Measurements from ENCODE around the gene NSMCE1. TPM values are rescaled to one million over a fixed set of nuclear protein-coding genes. Genes with fewer than 3 reads are reported as not detected.

Gene NSMCE1
- total RNA-seq, 2 donors from 2014 or later = 37.6 to 58.2 TPM

- H3K9me3 ChIP-seq = no peaks in the 10 kb centered on the region
- no peak overlapping the region for H3K4me3 ChIP-seq
- no peaks in the 10 kb centered on the region for H3K27me3 ChIP-seq
- no peak overlapping the region for H3K9ac ChIP-seq (ENCODE audit: low read depth in 2 of 2, low read length in 2 of 2)
- H3K36me3 ChIP-seq = no peaks in the 10 kb centered on the region
- no peaks in the 10 kb centered on the region for H3K4me1 ChIP-seq
- DNase-seq = no peak
- H3K27ac ChIP-seq = no peak overlapping the region
- TF ChIP-seq, protein P1, sequence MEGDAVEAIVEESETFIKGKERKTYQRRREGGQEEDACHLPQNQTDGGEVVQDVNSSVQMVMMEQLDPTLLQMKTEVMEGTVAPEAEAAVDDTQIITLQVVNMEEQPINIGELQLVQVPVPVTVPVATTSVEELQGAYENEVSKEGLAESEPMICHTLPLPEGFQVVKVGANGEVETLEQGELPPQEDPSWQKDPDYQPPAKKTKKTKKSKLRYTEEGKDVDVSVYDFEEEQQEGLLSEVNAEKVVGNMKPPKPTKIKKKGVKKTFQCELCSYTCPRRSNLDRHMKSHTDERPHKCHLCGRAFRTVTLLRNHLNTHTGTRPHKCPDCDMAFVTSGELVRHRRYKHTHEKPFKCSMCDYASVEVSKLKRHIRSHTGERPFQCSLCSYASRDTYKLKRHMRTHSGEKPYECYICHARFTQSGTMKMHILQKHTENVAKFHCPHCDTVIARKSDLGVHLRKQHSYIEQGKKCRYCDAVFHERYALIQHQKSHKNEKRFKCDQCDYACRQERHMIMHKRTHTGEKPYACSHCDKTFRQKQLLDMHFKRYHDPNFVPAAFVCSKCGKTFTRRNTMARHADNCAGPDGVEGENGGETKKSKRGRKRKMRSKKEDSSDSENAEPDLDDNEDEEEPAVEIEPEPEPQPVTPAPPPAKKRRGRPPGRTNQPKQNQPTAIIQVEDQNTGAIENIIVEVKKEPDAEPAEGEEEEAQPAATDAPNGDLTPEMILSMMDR (IDR thresholded peaks at IDR 0.05) = no peak
- intact Hi-C loops (cut with DNase I) = no loop called here
These were observed 52.2 kb downstream of the NSMCE1 start for GRCh38 chr16:27216297-27216885.

DNA sequence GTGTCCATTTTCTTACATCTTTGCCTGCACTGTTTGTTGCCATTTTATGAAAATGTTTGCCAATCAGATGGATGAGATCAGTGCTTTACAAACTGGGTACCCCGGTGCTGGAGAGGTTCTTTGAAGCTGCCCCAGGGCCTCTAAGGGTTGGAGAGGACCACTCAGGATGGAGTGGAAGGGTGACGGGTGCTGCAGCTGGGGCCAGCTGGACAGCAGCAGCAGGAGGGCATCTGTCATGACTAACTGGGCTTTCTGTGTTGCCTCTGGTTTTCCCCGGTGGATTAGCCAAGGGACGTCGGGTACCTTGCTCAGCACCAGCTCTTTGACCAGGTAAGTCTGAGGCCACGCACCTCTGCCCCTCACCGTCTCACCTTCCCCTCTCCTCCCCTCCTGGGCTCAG lies 52.9 kb downstream of the NSMCE1 start:
- no peaks in the 10 kb centered on the region for H3K4me1 ChIP-seq
- TF ChIP-seq, protein P1 (IDR thresholded peaks at IDR 0.05) = no peak
- H3K9ac ChIP-seq (ENCODE audit: low read depth in 2 of 2, low read length in 2 of 2) = no peak overlapping the region
- no peak for DNase-seq
- intact Hi-C loops (cut with DNase I) = no loop called here
- H3K9me3 ChIP-seq = no peaks in the 10 kb centered on the region
- no peak overlapping the region for H3K27ac ChIP-seq
- no peaks in the 10 kb centered on the region for H3K36me3 ChIP-seq
- no peak overlapping the region for H3K4me3 ChIP-seq
- no peaks in the 10 kb centered on the region for H3K27me3 ChIP-seq

- Histone ChIP-seq H3K27ac (no peak overlapping the region), H3K27me3 (no peaks in the 10 kb centered on the region), H3K4me1 (no peaks in the 10 kb centered on the region), H3K9ac (ENCODE audit: low read depth in 2 of 2, low read length in 2 of 2) (no peak overlapping the region), H3K9me3 (no peaks in the 10 kb centered on the region), H3K36me3 (no peaks in the 10 kb centered on the region), H3K4me3 (no peak overlapping the region)
- TF ChIP-seq, protein P1 (IDR thresholded peaks at IDR 0.05) = no peak
- intact Hi-C loops (cut with DNase I) = no loop called here
- peak; percentile 73 for DNase-seq
These were observed 54.2 kb downstream of the NSMCE1 start for GRCh38 chr16:27214084-27214961.

DNA sequence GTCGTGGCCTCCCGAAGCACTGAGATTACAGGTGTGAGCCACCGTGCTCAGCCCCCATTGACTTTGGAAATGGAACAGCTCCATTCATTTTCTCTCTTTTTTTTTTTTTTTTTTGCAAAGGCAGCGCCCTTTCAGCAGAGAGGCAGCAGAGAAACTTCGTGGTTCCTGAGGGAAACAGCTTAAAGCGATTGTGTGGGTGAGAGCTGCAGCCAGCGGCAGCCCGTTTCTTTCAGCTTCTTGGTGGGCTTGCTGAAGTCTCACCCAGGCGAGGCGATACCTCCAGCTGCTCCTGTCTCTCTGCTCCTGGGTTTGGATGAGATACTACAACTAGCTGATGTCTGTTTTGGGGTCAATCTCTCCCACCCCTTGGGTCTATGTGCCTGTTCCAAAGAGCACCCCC lies 57.5 kb downstream of the NSMCE1 start:
- Histone ChIP-seq H3K36me3 (no peaks in the 10 kb centered on the region), H3K4me1 (peaks cover 9% of the 10 kb centered on the region), H3K9ac (ENCODE audit: low read depth in 2 of 2, low read length in 2 of 2) (no peak overlapping the region), H3K4me3 (no peak overlapping the region), H3K9me3 (no peaks in the 10 kb centered on the region), H3K27me3 (no peaks in the 10 kb centered on the region), H3K27ac (no peak overlapping the region)
- TF ChIP-seq, protein P1 (IDR thresholded peaks at IDR 0.05) = no peak
- intact Hi-C loops (cut with DNase I) = no loop called here
- DNase-seq = no peak

DNA sequence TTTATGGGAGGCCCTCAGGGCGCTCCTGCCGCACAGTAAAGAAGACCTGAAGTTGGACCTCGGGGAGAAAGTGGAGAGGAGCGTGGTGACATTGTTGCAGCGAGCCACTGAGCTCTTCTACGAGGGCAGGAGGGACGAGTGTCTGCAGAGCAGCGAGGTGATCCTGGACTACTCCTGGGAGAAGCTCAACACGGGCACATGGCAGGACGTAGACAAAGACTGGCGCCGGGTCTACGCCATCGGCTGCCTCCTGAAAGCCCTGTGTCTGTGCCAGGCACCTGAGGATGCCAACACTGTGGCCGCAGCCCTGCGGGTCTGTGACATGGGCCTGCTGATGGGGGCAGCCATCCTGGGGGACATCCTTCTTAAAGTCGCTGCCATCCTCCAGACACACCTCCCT lies 58.4 kb downstream of the NSMCE1 start:
- no peak for DNase-seq
- no peak overlapping the region for H3K27ac ChIP-seq

More for the DNA sequence above, 58.4 kb downstream of the NSMCE1 start:
- Histone ChIP-seq H3K36me3 (no peaks in the 10 kb centered on the region), H3K9ac (ENCODE audit: low read depth in 2 of 2, low read length in 2 of 2) (no peak overlapping the region), H3K4me3 (no peak overlapping the region), H3K4me1 (peaks cover 9% of the 10 kb centered on the region), H3K27me3 (no peaks in the 10 kb centered on the region), H3K9me3 (no peaks in the 10 kb centered on the region)
- intact Hi-C loops (cut with DNase I) = no loop called here
- TF ChIP-seq, protein P1 (IDR thresholded peaks at IDR 0.05) = no peak
